H1 (cell line): ENCODE data around the gene UMODL1. TPM values are rescaled to one million over a fixed set of nuclear protein-coding genes. Genes with fewer than 3 reads are reported as not detected.

Experiments used
- CTCF ChIA-PET: fragments of 300-600 bp; sonication (Branson Sonifier 250); formaldehyde crosslinking; loops from one replicate; lab custom pipeline; 2021; ENCODE audit not compliant: partially characterized antibody; lab: Charles Lee
- POLR2A ChIA-PET: fragments of 300-600 bp; sonication (Branson Sonifier 250); formaldehyde crosslinking; loops from one replicate; lab custom pipeline; 2021; ENCODE audit warnings: inconsistent platforms; ENCODE audit not compliant: partially characterized antibody; lab: Charles Lee
- DNase-seq, 2 experiments: peaks; one replicate each; pipeline versions ENCODE4 v3.0.0 to v3.0.0-alpha.2; 2010 to 2022; ENCODE audit warnings: low spot score in 2 of 2, low read depth in 1 of 2, mixed read lengths in 1 of 2
- FAIRE-seq: peaks from 2 replicates; lab custom pipeline; 2011; peaks lifted over from hg19 to GRCh38; lab: Jason Lieb, UNC
- H2AFZ ChIP-seq: 2 replicates; pipeline ENCODE4 v1.8.1; 2012; ENCODE audit warnings: low read length, inconsistent platforms
- H2AK5ac ChIP-seq: 2 replicates; pipeline ENCODE4 v1.6.1; 2013; ENCODE audit warnings: low read depth, low read length
- H2BK120ac ChIP-seq: replicated peaks from 2 replicates; pipeline ENCODE3; 2013; ENCODE audit warnings: low read depth, low read length, inconsistent platforms
- H2BK12ac ChIP-seq: 2 replicates; pipeline ENCODE4 v1.6.1; 2013; ENCODE audit warnings: low read depth, low read length
- H2BK15ac ChIP-seq: 2 replicates; pipeline ENCODE4 v1.6.1; 2013; ENCODE audit warnings: low read length
- H2BK20ac ChIP-seq: 2 replicates; pipeline ENCODE4 v1.6.1; 2013; ENCODE audit warnings: low read length
- H2BK5ac ChIP-seq: 2 replicates; pipeline ENCODE4 v1.6.1; 2013; ENCODE audit warnings: low read depth, low read length
- H3K14ac ChIP-seq: 2 replicates; pipeline ENCODE4 v1.6.1; 2013; ENCODE audit warnings: inconsistent platforms; ENCODE audit not compliant: insufficient read length
- H3K18ac ChIP-seq: 2 replicates; pipeline ENCODE4 v1.6.1; 2013; ENCODE audit warnings: low read length; ENCODE audit errors: extremely low read depth
- H3K23ac ChIP-seq: 2 replicates; pipeline ENCODE4 v1.6.1; 2013; ENCODE audit warnings: inconsistent platforms; ENCODE audit not compliant: insufficient read length
- H3K23me2 ChIP-seq: 2 replicates; pipeline ENCODE4 v1.6.1; 2013; ENCODE audit warnings: low read depth, low read length
- H3K27ac ChIP-seq: 2 replicates; pipeline ENCODE4 v1.6.1; 2011; ENCODE audit warnings: low read depth, low read length, inconsistent platforms
- H3K27me3 ChIP-seq, 4 experiments: replicated peaks in 1 of 4; 1 replicate in 1 of 4; 2 replicates in 3 of 4; pipeline versions ENCODE4 v1.6.1 to v1.8.1; 2011 to 2013; ENCODE audit warnings: low read length in 3 of 4, mild to moderate bottlenecking in 3 of 4, inconsistent platforms in 2 of 4, mixed read lengths in 2 of 4, moderate library complexity in 1 of 4; ENCODE audit not compliant: control insufficient read depth in 3 of 4, insufficient read depth in 3 of 4; ENCODE audit errors: extremely low read depth in 1 of 4
- H3K36me3 ChIP-seq, 4 experiments: 2 replicates each; pipeline versions ENCODE4 v1.6.1 to v1.8.1; 2011 to 2013; ENCODE audit warnings: mild to moderate bottlenecking in 4 of 4, low read length in 3 of 4, moderate library complexity in 2 of 4, control low read depth in 1 of 4, inconsistent platforms in 1 of 4; ENCODE audit not compliant: insufficient read depth in 4 of 4, control insufficient read depth in 2 of 4
- H3K4ac ChIP-seq: replicated peaks from 2 replicates; pipeline ENCODE3; 2013; ENCODE audit warnings: low read length, low read depth, mixed read lengths, inconsistent platforms; ENCODE audit not compliant: insufficient read length
- H3K4me1 ChIP-seq, 4 experiments: replicated peaks in 1 of 4; 1 replicate in 1 of 4; 2 replicates in 3 of 4; pipeline versions ENCODE4 v1.6.1 to v1.8.1; 2011 to 2013; ENCODE audit warnings: low read length in 3 of 4, inconsistent platforms in 2 of 4, mixed read lengths in 1 of 4; ENCODE audit not compliant: insufficient read depth in 4 of 4, control insufficient read depth in 3 of 4
- H3K4me2 ChIP-seq, 2 experiments: 2 replicates each; pipeline versions ENCODE4 v1.6.1 to v1.8.1; 2011 to 2013; ENCODE audit warnings: low read depth in 2 of 2, low read length in 2 of 2, control low read depth in 1 of 2, inconsistent platforms in 1 of 2, mild to moderate bottlenecking in 1 of 2; ENCODE audit not compliant: insufficient read depth in 1 of 2
- H3K4me3 ChIP-seq, 4 experiments: fragments of 200-600, 300-600 bp in 1 of 4; sonication (generic), shearing (Covaris generic), sonication (Bioruptor Twin) in 1 of 4; 2 replicates each; pipeline versions ENCODE4 v1.5.1 to v1.8.1; 2011 to 2016; ENCODE audit warnings: low read length in 4 of 4, low read depth in 3 of 4, control low read depth in 2 of 4, inconsistent platforms in 2 of 4, mild to moderate bottlenecking in 2 of 4, mixed read lengths in 1 of 4, moderate library complexity in 1 of 4; ENCODE audit not compliant: insufficient read depth in 2 of 4; ENCODE audit errors: extremely low read depth in 1 of 4
- H3K56ac ChIP-seq: replicated peaks from 2 replicates; pipeline ENCODE3; 2013; ENCODE audit warnings: low read depth, mild to moderate bottlenecking, mixed read lengths, low read length, inconsistent platforms; ENCODE audit not compliant: insufficient read length
- H3K79me1 ChIP-seq: 2 replicates; pipeline ENCODE4 v1.6.1; 2013; ENCODE audit warnings: low read depth, low read length, control low read depth
- H3K79me2 ChIP-seq, 2 experiments: 2 replicates each; pipeline versions ENCODE4 v1.6.1 to v1.8.1; 2012 to 2013; ENCODE audit warnings: low read length in 2 of 2, mild to moderate bottlenecking in 2 of 2, inconsistent platforms in 1 of 2; ENCODE audit not compliant: insufficient read depth in 2 of 2, control insufficient read depth in 1 of 2
- H3K9ac ChIP-seq, 4 experiments: replicated peaks in 1 of 4; 1 replicate in 1 of 4; 2 replicates in 3 of 4; pipeline versions ENCODE4 v1.6.1 to v1.8.1; 2011 to 2013; ENCODE audit warnings: low read depth in 3 of 4, low read length in 3 of 4, control low read depth in 2 of 4, mild to moderate bottlenecking in 2 of 4, moderate library complexity in 2 of 4, inconsistent platforms in 1 of 4; ENCODE audit errors: extremely low read depth in 1 of 4
- H3K9me3 ChIP-seq, 2 experiments: 2 replicates each; pipeline versions ENCODE4 v1.6.1 to v1.8.1; 2012 to 2013; ENCODE audit warnings: mild to moderate bottlenecking in 2 of 2, moderate library complexity in 2 of 2, control low read depth in 1 of 2, inconsistent platforms in 1 of 2, low read depth in 1 of 2, low read length in 1 of 2, mixed read lengths in 1 of 2; ENCODE audit not compliant: insufficient read depth in 2 of 2
- H4K20me1 ChIP-seq, 2 experiments: replicated peaks in 1 of 2; 2 replicates each; pipeline versions ENCODE3 to v1.8.1; 2011 to 2013; ENCODE audit warnings: inconsistent platforms in 2 of 2, low read length in 2 of 2, mild to moderate bottlenecking in 1 of 2; ENCODE audit not compliant: insufficient read depth in 2 of 2, control insufficient read depth in 1 of 2
- H4K5ac ChIP-seq: 2 replicates; pipeline ENCODE4 v1.6.1; 2013; ENCODE audit warnings: low read length, low read depth, mixed read lengths, inconsistent platforms; ENCODE audit not compliant: insufficient read length
- H4K8ac ChIP-seq: 2 replicates; pipeline ENCODE4 v1.8.0; 2013; ENCODE audit warnings: mild to moderate bottlenecking, moderate library complexity, low read length, inconsistent platforms; ENCODE audit not compliant: insufficient read depth; ENCODE audit errors: extremely low read depth
- H4K91ac ChIP-seq: replicated peaks from 2 replicates; pipeline ENCODE3; 2013; ENCODE audit warnings: low read length, mixed read lengths, inconsistent platforms; ENCODE audit not compliant: insufficient read length
- SP2 ChIP-seq: IDR thresholded peaks from 2 replicates; pipeline ENCODE4 v1.6.1; 2012; ENCODE audit warnings: mild to moderate bottlenecking, low read length, inconsistent platforms
- WGBS, 2 experiments: shearing (Covaris generic) in 1 of 2; methylation state at CpG; one replicate each; pipeline versions ENCODE4 v1.1.6 to v1.1.7; 2013 to 2015; ENCODE audit warnings: low lambda C conversion rate in 2 of 2, mixed read lengths in 2 of 2, inconsistent platforms in 1 of 2, low coverage in 1 of 2, missing lambda C conversion rate in 1 of 2; ENCODE audit not compliant: insufficient replicate concordance in 2 of 2, insufficient coverage in 1 of 2, insufficient read length in 1 of 2; ENCODE audit errors: extremely low coverage in 1 of 2, missing lambda C conversion rate in 1 of 2; 5-methylcytosine and 5-hydroxymethylcytosine counted together
- polyA plus RNA-seq, 7 experiments: library from polyadenylated mRNA; depleted of rRNA in 3 of 7; stranded (reverse) in 5 of 7; unstranded in 2 of 7; fragments of >200 nt in 5 of 7; fragments of 200-250 nt in 2 of 7; gene quantifications; 1 replicate in 5 of 7; 2 replicates in 1 of 7; 4 replicates in 1 of 7; pipeline versions ENCODE4 v1.2.1 to v1.2.3, GENCODE V29; 2011 to 2013; ENCODE audit warnings: missing spikeins in 2 of 7, mixed read lengths in 2 of 7
- total RNA-seq: library from RNA; stranded (reverse); fragmentation: NEBNext Ultra II Directional; extraction: Animal tissue kit (Norgen Biotek cat#: 25700); gene quantifications from 2 replicates; pipeline ENCODE4 v1.2.1, GENCODE V29; 2021

UMODL1 gene
- total and polyA plus RNA-seq, 2 of the 8 experiments (the other 6 are each of a cell fraction or from before 2014, with no cell fraction given): not detected

DNA sequence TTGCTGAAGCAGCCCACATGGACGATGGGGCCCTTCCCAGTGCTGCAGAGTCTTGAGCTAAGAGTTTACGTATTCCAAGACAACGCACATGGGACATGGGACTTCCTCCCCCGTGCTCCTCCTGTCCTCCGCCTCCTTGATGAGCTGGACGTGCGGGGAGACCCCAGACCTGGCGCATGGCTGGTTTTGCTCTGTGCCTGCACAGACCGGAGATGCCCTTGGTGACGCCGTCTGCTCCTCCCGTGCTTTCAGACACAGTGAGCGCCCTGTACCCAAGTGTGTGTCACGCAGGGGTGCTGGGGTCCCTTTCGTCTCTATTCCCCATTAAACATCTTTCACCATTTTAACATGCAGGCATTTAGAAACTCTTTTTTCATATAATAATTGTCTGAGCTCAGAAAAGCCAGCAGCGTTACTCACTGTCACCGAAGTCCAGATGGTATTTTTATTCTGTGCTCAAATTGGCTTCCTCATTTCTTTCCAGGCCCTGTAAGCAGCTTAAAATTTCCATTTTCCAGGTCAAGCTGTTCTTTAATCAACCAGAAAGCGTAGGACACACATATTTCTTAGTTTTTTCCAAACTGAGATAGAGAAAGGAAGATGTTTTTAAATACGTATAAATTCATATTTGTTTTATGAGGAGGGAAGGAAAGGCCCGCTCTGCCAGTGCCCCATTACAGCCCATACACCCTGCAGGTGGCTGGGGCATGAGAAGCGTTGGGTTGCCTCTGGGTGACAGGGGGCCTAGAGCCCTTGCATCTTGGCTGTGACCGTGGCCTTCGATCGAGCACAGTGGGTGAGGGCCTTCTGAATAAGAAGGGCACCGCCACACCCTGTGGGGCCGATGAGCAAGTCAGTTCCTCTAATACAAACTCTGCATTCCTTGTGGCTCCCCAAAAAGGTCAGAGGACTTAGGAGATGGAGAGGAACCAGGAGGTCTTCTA lies 43.0 kb upstream of the UMODL1 start:
- H2BK120ac ChIP-seq: no peak overlapping the region
- H3K4me3 ChIP-seq: no peak overlapping the region
- H3K23me2 ChIP-seq: peaks cover 10% of the 10 kb centered on the region; the same call in 1 of the 2 replicates
- no peaks in the 10 kb centered on the region for H3K79me2 ChIP-seq
- FAIRE-seq: no peak
- no peaks in the 10 kb centered on the region for H3K36me3 ChIP-seq
- CTCF ChIA-PET: no interaction called here
- no peak overlapping the region for H3K27ac ChIP-seq
- H2BK5ac ChIP-seq: no peak overlapping the region
- H2BK15ac ChIP-seq: no peak overlapping the region
- no peak overlapping the region for H4K5ac ChIP-seq
- no peaks in the 10 kb centered on the region; a peak in 1 of 7 replicates for H3K27me3 ChIP-seq
- no peak overlapping the region; the same call in 1 of the 2 replicates for H2AK5ac ChIP-seq
- H3K9ac ChIP-seq: no peak overlapping the region
- H4K8ac ChIP-seq: no peak overlapping the region
- H4K91ac ChIP-seq: no peak overlapping the region
- no peaks in the 10 kb centered on the region for H3K79me1 ChIP-seq
- no peak for DNase-seq
- no peak overlapping the region for H2BK20ac ChIP-seq
- TF ChIP-seq SP2: no peak
- H3K18ac ChIP-seq: no peak overlapping the region
- no peaks in the 10 kb centered on the region for H3K9me3 ChIP-seq
- H2AFZ ChIP-seq: no peak overlapping the region
- no peak overlapping the region for H3K4ac ChIP-seq
- WGBS, 2 experiments: 90% methylated on average over 22 of the region's 26 CpGs; no CpG with 5 or more reads in 1 of the 2 experiments
- peaks cover 0 to 7% of the 10 kb centered on the region in 2 experiments for H4K20me1 ChIP-seq
- no peak overlapping the region for H3K4me2 ChIP-seq
- H3K56ac ChIP-seq: peak overlapping the region; percentile 99
- H3K4me1 ChIP-seq: no peaks in the 10 kb centered on the region; a peak in 1 of 7 replicates
- H3K14ac ChIP-seq: no peak overlapping the region
- no peak overlapping the region for H3K23ac ChIP-seq
- POLR2A ChIA-PET: no interaction called here
- no peak overlapping the region for H2BK12ac ChIP-seq
